Measurements from ENCODE around the gene PGP. TPM values are rescaled to one million over a fixed set of nuclear protein-coding genes. Genes with fewer than 3 reads are reported as not detected.

The PGP gene
- total RNA-seq, 1 experiment from 2014 or later: 48.7 TPM

GRCh38 chr16:2175454-2175853 is 39.2 kb downstream of the PGP start:
- intact Hi-C loops (cut with micrococcal nuclease; ENCODE audit: unreplicated experiment): no loop called here
- no TSS peak for BruUV-seq (replicated peaks)
- DNase-seq (ENCODE audit: low read depth, low spot score): no peak
- no peak overlapping the region for H3K27ac ChIP-seq (ENCODE audit: low read length)
- TF ChIP-seq CTCF (IDR thresholded peaks at IDR 0.05) (no peak), POLR2AphosphoS5 (IDR thresholded peaks at IDR 0.05; ENCODE audit: low read depth, low read length) (no peak), TCF7L2 (IDR thresholded peaks at IDR 0.05; ENCODE audit: low read depth, low read length) (no peak), REST (IDR thresholded peaks at IDR 0.05; ENCODE audit: insufficient read depth in 1 of 2, low read depth in 2 of 2, low read length in 1 of 2) (no peak), SIN3A (IDR thresholded peaks at IDR 0.05; ENCODE audit: borderline replicate concordance, insufficient read depth, low read depth, low read length) (no peak)
- ChIA-PET CTCF (no interaction called here), POLR2A (no interaction called here)
- no peaks in the 10 kb centered on the region for H3K4me1 ChIP-seq (ENCODE audit: control insufficient read depth, insufficient read depth, low read length)
- H3K9me3 ChIP-seq (ENCODE audit: control insufficient read depth, insufficient read depth, low read depth, low read length): no peaks in the 10 kb centered on the region
- no peak overlapping the region for H3K4me3 ChIP-seq (ENCODE audit: low read depth in 2 of 2, low read length in 2 of 2)
- no peaks in the 10 kb centered on the region for H3K36me3 ChIP-seq (ENCODE audit: control insufficient read depth, insufficient read depth, low read length)
- H3K27me3 ChIP-seq (ENCODE audit: control insufficient read depth, insufficient read depth, low read length): no peaks in the 10 kb centered on the region
- in situ Hi-C loops (cut with HindIII; ENCODE audit: low pct_unique_long_range_greater_than_20kb, low sequenced_read_pairs): no loop called here
- no peak for ATAC-seq

- Histone ChIP-seq H3K9me3 (ENCODE audit: control insufficient read depth, insufficient read depth, low read depth, low read length) (no peaks in the 10 kb centered on the region), H3K27ac (ENCODE audit: low read length) (no peak overlapping the region), H3K27me3 (ENCODE audit: control insufficient read depth, insufficient read depth, low read length) (no peaks in the 10 kb centered on the region), H3K36me3 (ENCODE audit: control insufficient read depth, insufficient read depth, low read length) (no peaks in the 10 kb centered on the region), H3K4me1 (ENCODE audit: control insufficient read depth, insufficient read depth, low read length) (no peaks in the 10 kb centered on the region), H3K4me3 (ENCODE audit: low read depth in 2 of 2, low read length in 2 of 2) (no peak overlapping the region)
- CTCF ChIA-PET: no interaction called here
- POLR2A ChIA-PET: no interaction called here
- TF ChIP-seq SIN3A (IDR thresholded peaks at IDR 0.05; ENCODE audit: borderline replicate concordance, insufficient read depth, low read depth, low read length) (no peak), TCF7L2 (IDR thresholded peaks at IDR 0.05; ENCODE audit: low read depth, low read length) (no peak), POLR2AphosphoS5 (IDR thresholded peaks at IDR 0.05; ENCODE audit: low read depth, low read length) (no peak), CTCF (IDR thresholded peaks at IDR 0.05) (no peak), REST (IDR thresholded peaks at IDR 0.05; ENCODE audit: insufficient read depth in 1 of 2, low read depth in 2 of 2, low read length in 1 of 2) (no peak)
- intact Hi-C loops (cut with micrococcal nuclease; ENCODE audit: unreplicated experiment) (no loop called here), in situ Hi-C loops (cut with HindIII; ENCODE audit: low pct_unique_long_range_greater_than_20kb, low sequenced_read_pairs) (no loop called here)
- DNase-seq (ENCODE audit: low read depth, low spot score): no peak
- BruUV-seq (replicated peaks): no TSS peak
- no peak for ATAC-seq
Measured at GRCh38 chr16:2174396-2175131, 40.1 kb downstream of the PGP start.
